OCI-LY3 (cell line): Measurements from ENCODE around the gene KRT79.

ENCODE experiments used
- H2AFZ ChIP-seq: fragments of 200-600, 300-600 bp; shearing (Covaris generic); 2 replicates; pipeline ENCODE4 v1.6.0; 2014; ENCODE audit warnings: antibody characterized with exemption, low read depth, low read length
- H3K27ac ChIP-seq: fragments of 200-600, 300-600 bp; sonication (generic); 2 replicates; pipeline ENCODE4 v1.5.1; 2014; ENCODE audit warnings: mild to moderate bottlenecking, low read length, moderate library complexity, mixed read lengths
- H3K27me3 ChIP-seq: fragments of 200-600, 300-600 bp; sonication (generic); 2 replicates; pipeline ENCODE4 v1.6.1; 2014; ENCODE audit warnings: low read depth, low read length, mixed read lengths
- H3K36me3 ChIP-seq: fragments of 200-600, 300-600 bp; sonication (generic); replicated peaks from 2 replicates; pipeline ENCODE3; 2014; ENCODE audit warnings: low read depth, low read length, mixed read lengths
- H3K4me1 ChIP-seq: fragments of 300-600, 200-600 bp; sonication (generic); 2 replicates; pipeline ENCODE4 v1.6.1; 2014; ENCODE audit warnings: low read length, mixed read lengths
- H3K4me2 ChIP-seq: fragments of 200-600, 300-600 bp; sonication (generic); 2 replicates; pipeline ENCODE4 v1.6.1; 2014; ENCODE audit warnings: low read length, mixed read lengths
- H3K4me3 ChIP-seq: fragments of 300-600, 200-600 bp; sonication (generic); 2 replicates; pipeline ENCODE4 v1.5.1; 2014; ENCODE audit warnings: antibody characterized with exemption, mild to moderate bottlenecking, low read length, moderate library complexity
- H3K79me2 ChIP-seq: fragments of 300-600, 200-600 bp; shearing (Covaris generic); 2 replicates; pipeline ENCODE4 v1.6.1; 2014; ENCODE audit warnings: mild to moderate bottlenecking, low read length, mixed read lengths
- H3K9ac ChIP-seq: fragments of 300-600, 200-600 bp; shearing (Covaris generic); 2 replicates; pipeline ENCODE4 v1.6.0; 2014; ENCODE audit warnings: mild to moderate bottlenecking, low read length, moderate library complexity
- H3K9me3 ChIP-seq: fragments of 200-600, 300-600 bp; shearing (Covaris generic); 2 replicates; pipeline ENCODE4 v1.6.1; 2014; ENCODE audit warnings: low read length, mixed read lengths; ENCODE audit not compliant: insufficient read depth
- H4K20me1 ChIP-seq: fragments of 200-600, 300-600 bp; sonication (generic); 2 replicates; pipeline ENCODE4 v1.6.1; 2016; ENCODE audit warnings: low read length, mixed read lengths; ENCODE audit not compliant: insufficient read depth
- CTCF ChIP-seq: fragments of 200-600, 300-600 bp; sonication (generic); IDR thresholded peaks from 2 replicates; pipeline ENCODE4 v1.5.1; 2014; ENCODE audit warnings: antibody characterized with exemption, low read length, low read depth
- EZH2phosphoT487 ChIP-seq: fragments of 200-600 bp; shearing (Covaris generic); IDR thresholded peaks from 2 replicates; pipeline ENCODE4 v1.6.1; 2018; ENCODE audit warnings: antibody characterized with exemption, mixed run types, low read depth

The KRT79 gene

GRCh38 chr12:52787324-52788191 lies 46.6 kb downstream of the KRT79 start:
- no peak overlapping the region for H3K4me2 ChIP-seq
- no peaks in the 10 kb centered on the region for H3K36me3 ChIP-seq
- H3K27ac ChIP-seq, result no peak overlapping the region
- H3K9me3 ChIP-seq, result no peaks in the 10 kb centered on the region
- no peaks in the 10 kb centered on the region for H3K4me1 ChIP-seq
- TF ChIP-seq EZH2phosphoT487, result no peak
- no peak for TF ChIP-seq CTCF
- H2AFZ ChIP-seq, result no peak overlapping the region
- H3K79me2 ChIP-seq, result no peaks in the 10 kb centered on the region
- no peak overlapping the region for H3K4me3 ChIP-seq
- H3K9ac ChIP-seq, result no peak overlapping the region
- no peaks in the 10 kb centered on the region for H4K20me1 ChIP-seq
- peaks cover 24% of the 10 kb centered on the region for H3K27me3 ChIP-seq

GRCh38 chr12:52784909-52785308 lies 49.2 kb downstream of the KRT79 start:
- peaks cover 34% of the 10 kb centered on the region for H3K27me3 ChIP-seq
- H3K9ac ChIP-seq, result no peak overlapping the region
- no peaks in the 10 kb centered on the region for H3K9me3 ChIP-seq
- no peak overlapping the region for H2AFZ ChIP-seq
- no peaks in the 10 kb centered on the region for H3K79me2 ChIP-seq
- H3K27ac ChIP-seq, result no peak overlapping the region
- no peak for TF ChIP-seq CTCF
- TF ChIP-seq EZH2phosphoT487, result no peak
- H3K4me1 ChIP-seq, result no peaks in the 10 kb centered on the region
- H3K4me3 ChIP-seq, result no peak overlapping the region
- no peaks in the 10 kb centered on the region for H3K36me3 ChIP-seq
- H3K4me2 ChIP-seq, result no peak overlapping the region
- H4K20me1 ChIP-seq, result no peaks in the 10 kb centered on the region

- no peak for TF ChIP-seq CTCF
- no peak for TF ChIP-seq EZH2phosphoT487
- Histone ChIP-seq H3K4me2 (no peak overlapping the region), H3K4me3 (no peak overlapping the region), H3K9ac (no peak overlapping the region), H3K27ac (no peak overlapping the region), H3K4me1 (no peaks in the 10 kb centered on the region), H3K79me2 (no peaks in the 10 kb centered on the region), H3K9me3 (no peaks in the 10 kb centered on the region), H2AFZ (no peak overlapping the region), H3K27me3 (peaks cover 38% of the 10 kb centered on the region), H4K20me1 (no peaks in the 10 kb centered on the region), H3K36me3 (no peaks in the 10 kb centered on the region)
These were observed 50.4 kb downstream of the KRT79 start for GRCh38 chr12:52783563-52784316.

GRCh38 chr12:52782502-52782901 lies 51.6 kb downstream of the KRT79 start:
- H4K20me1 ChIP-seq, result no peaks in the 10 kb centered on the region
- no peak overlapping the region for H3K4me3 ChIP-seq
- H2AFZ ChIP-seq, result no peak overlapping the region
- H3K9ac ChIP-seq, result no peak overlapping the region
- TF ChIP-seq EZH2phosphoT487 (no peak), CTCF (no peak)
- no peaks in the 10 kb centered on the region for H3K4me1 ChIP-seq
- no peaks in the 10 kb centered on the region for H3K79me2 ChIP-seq
- H3K36me3 ChIP-seq, result no peaks in the 10 kb centered on the region
- no peak overlapping the region for H3K4me2 ChIP-seq
- H3K9me3 ChIP-seq, result no peaks in the 10 kb centered on the region
- H3K27me3 ChIP-seq, result peaks cover 43% of the 10 kb centered on the region
- no peak overlapping the region for H3K27ac ChIP-seq
